ENCODE measurements around the gene STK24. TPM values are rescaled to one million over a fixed set of nuclear protein-coding genes. Genes with fewer than 3 reads are reported as not detected.
A peak's percentile ranks its signal among the peaks of the same experiment; 100 is the strongest.

Gene STK24
- total RNA-seq, 1 experiment from 2014 or later, result 80.2 TPM

DNA sequence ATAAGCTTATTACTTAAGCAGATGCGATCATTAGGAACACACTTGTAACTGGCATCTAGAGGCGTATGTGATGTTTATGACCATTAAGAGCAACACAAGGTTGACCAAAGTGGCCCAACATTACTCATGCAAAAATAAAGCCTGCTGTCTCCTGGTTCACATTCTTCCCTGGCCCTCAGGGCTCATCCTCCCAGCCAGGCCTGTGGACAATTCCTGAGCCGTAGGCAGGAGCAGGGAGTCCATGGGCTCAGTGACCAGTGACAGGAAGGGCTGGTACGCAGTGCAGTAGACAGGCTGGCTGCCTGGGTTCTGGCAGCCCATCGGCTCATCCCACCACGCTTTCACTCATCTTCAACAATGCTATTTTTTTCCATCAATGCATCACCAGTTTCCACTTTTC is 106.0 kb downstream of the STK24 start:
- H3K4me1 ChIP-seq, result peaks cover 13% of the 10 kb centered on the region
- DNase-seq, result no peak
- H3K27ac ChIP-seq, result no peak overlapping the region
- H3K4me3 ChIP-seq, result no peak overlapping the region
- H3K36me3 ChIP-seq, result peaks cover 13% of the 10 kb centered on the region
- H3K27me3 ChIP-seq, result no peaks in the 10 kb centered on the region
- no peaks in the 10 kb centered on the region for H3K9me3 ChIP-seq (replicated peaks)

DNA sequence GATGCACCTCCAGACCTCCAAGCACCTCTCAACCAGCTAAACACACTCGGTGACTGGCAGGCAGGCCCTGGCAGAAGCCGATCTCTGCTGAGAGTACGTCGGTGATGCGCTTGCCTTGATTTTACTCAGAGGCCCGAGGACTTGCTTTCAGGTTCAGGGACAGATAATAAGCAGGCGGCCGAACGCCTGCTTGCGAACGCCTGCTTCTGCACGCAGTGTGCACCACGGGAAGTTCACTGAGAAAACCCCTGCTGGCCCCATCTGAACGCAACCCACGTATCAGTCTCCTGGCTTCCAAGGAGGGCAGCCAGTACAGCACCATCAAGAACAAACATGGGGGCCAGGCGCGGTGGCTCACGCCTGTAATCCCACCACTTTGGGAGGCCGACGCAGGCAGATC is 108.0 kb downstream of the STK24 start:
- Histone ChIP-seq H3K27me3 (no peaks in the 10 kb centered on the region), H3K4me1 (peaks cover 13% of the 10 kb centered on the region), H3K4me3 (no peak overlapping the region), H3K27ac (peak overlapping the region; percentile 39; the same call in 1 of the 2 replicates), H3K36me3 (peaks cover 20% of the 10 kb centered on the region), H3K9me3 (replicated peaks) (no peaks in the 10 kb centered on the region)
- DNase-seq, result no peak

DNA sequence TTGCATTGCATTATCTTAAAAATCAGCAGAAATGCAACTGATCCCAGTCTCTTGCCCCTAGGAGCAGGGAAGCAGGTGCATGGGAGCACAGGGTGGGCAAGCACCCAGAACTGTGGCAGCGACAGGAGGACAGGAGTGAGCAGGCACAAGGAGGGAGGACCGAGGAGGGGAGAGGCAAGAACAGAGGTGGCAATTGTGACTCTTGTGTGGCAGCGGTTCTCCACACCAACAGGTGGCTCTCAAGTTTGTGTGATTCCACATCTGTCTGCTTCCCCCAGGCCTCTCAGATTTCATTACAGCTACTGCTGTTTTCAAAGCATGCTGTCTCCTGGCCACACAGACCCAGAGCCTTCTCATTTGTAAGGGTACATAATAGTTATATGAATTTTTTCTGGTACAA is 108.5 kb downstream of the STK24 start:
- peaks cover 13% of the 10 kb centered on the region for H3K4me1 ChIP-seq
- H3K27ac ChIP-seq, result peak overlapping the region; percentile 39; the same call in 1 of the 2 replicates
- peak; percentile 74 to 89 for DNase-seq
- no peak overlapping the region for H3K4me3 ChIP-seq
- H3K9me3 ChIP-seq (replicated peaks), result no peaks in the 10 kb centered on the region
- no peaks in the 10 kb centered on the region for H3K27me3 ChIP-seq
- peaks cover 20% of the 10 kb centered on the region for H3K36me3 ChIP-seq

DNA sequence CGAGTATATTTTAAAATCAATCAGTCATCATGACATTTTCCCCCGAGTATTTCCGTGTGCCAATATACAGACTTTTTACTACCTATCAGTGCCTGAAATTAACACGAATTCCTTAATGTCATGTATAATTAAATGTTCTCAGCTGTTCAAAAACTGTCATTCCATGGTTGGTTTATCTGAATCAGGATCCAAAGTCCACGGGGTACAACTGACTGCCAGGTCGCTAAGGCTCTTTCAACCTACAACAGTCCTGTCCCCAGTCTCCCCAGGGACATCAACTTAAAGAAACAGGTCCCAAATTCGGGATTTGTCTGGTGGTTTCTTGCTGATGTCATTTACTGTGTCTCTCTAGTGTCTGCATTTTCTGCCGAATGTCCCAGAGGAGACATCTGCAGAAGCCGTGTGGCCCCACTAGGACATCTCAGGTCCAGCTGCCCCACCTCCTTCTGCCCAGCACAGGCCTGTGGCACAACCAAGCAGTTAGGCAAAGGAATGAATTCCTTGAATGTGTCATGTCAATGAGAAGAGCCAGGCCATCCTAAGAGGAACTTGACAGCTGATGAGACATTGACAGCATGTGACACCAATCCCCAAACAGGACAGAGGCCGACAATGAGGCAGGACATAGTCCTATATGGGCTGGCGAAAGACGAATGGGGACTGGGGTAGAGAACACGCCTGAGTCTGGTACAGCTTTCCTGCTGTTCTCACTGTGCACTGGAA is 109.5 kb downstream of the STK24 start:
- Histone ChIP-seq H3K27ac (no peak overlapping the region; the same call in 1 of the 2 replicates), H3K27me3 (no peaks in the 10 kb centered on the region), H3K4me3 (no peak overlapping the region), H3K36me3 (peaks cover 20% of the 10 kb centered on the region), H3K9me3 (replicated peaks) (no peaks in the 10 kb centered on the region), H3K4me1 (peaks cover 13% of the 10 kb centered on the region)
- no peak for DNase-seq

DNA sequence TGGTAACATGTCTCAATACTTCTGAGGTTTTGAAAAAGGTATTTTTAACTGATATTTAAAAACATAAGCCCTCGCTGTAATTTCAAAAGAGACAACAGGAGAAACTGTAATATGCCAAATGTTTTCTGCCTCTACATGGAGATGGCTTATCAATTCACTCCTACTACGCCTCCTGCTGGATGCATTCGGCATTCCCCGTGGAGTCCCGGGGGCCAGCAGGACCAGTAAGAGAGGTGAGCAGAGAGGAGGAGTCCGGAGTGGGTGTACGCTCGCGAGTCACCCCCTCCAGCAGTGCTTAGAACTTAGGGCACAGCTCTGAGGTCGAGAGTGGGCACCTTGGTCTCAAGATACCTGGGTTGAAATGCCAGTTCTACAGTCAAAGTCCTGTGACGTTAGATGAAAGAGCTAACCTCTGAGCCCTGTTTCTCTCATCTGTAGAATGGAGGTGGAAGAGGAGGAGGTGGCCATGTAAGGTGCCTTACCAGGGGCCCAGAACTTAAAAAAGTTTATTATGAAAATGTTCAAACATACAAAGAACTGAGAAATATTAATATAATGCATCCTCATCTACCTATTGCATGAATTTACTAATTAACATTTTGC is 110.2 kb downstream of the STK24 start:
- Histone ChIP-seq H3K9me3 (replicated peaks) (no peaks in the 10 kb centered on the region), H3K36me3 (peaks cover 19% of the 10 kb centered on the region), H3K4me1 (peaks cover 13% of the 10 kb centered on the region), H3K27ac (no peak overlapping the region), H3K4me3 (no peak overlapping the region), H3K27me3 (no peaks in the 10 kb centered on the region)
- peak; percentile 53 to 63 for DNase-seq

DNA sequence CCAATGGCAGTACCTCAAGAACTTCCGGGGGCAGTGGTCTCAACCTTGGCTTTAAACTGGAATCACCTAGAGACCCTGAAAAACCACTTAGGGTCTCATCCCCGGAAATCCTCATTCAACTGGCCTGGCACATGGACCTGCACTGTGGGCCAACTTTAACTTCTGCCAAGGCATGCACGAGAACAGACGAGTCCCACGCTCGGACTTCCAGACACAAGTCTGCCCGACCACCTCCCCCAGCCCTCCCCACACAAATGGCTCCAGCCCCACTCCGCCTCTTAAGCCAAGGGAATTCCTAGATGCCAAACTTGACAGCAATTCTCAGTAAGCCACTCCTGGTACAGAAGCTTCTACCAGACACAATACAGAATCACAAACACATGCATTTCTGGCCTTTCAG is 114.0 kb downstream of the STK24 start:
- Histone ChIP-seq H3K4me1 (peaks cover 4% of the 10 kb centered on the region), H3K4me3 (no peak overlapping the region), H3K27ac (no peak overlapping the region), H3K27me3 (no peaks in the 10 kb centered on the region), H3K9me3 (replicated peaks) (no peaks in the 10 kb centered on the region), H3K36me3 (peaks cover 26% of the 10 kb centered on the region)
- DNase-seq, result no peak

DNA sequence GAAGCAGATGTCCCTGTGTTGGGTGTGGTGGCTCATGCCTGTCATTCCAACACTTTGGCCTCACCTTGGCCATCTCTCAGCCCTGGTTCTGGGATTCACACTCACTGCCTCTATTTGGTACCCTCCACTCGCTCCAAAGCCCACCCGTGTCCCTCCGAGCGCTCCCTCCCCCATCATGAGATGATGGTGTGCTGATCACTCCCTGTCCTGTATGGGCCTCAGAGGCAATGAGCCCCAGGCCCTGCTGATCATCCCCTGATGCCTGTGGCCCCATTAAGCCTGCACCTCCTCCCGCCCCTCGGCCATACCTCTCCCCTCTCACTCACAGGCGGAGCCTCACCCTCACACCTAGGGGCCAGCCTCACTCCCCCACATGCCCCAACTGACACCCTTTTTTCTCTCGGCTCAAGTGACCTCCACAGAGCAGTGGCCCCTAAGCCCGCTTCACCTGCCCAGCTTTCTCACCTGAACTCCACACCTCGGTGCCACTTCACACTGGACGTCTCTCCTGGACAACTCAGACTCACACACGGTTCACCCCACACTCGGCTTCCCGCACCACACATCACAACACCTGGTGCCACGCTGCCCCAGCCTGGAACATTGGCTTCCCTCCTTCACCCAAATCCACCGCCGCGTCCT is 114.5 kb downstream of the STK24 start:
- Histone ChIP-seq H3K9me3 (replicated peaks) (no peaks in the 10 kb centered on the region), H3K27ac (no peak overlapping the region), H3K36me3 (peaks cover 31% of the 10 kb centered on the region), H3K27me3 (no peaks in the 10 kb centered on the region), H3K4me1 (no peaks in the 10 kb centered on the region), H3K4me3 (no peak overlapping the region)
- no peak for DNase-seq

DNA sequence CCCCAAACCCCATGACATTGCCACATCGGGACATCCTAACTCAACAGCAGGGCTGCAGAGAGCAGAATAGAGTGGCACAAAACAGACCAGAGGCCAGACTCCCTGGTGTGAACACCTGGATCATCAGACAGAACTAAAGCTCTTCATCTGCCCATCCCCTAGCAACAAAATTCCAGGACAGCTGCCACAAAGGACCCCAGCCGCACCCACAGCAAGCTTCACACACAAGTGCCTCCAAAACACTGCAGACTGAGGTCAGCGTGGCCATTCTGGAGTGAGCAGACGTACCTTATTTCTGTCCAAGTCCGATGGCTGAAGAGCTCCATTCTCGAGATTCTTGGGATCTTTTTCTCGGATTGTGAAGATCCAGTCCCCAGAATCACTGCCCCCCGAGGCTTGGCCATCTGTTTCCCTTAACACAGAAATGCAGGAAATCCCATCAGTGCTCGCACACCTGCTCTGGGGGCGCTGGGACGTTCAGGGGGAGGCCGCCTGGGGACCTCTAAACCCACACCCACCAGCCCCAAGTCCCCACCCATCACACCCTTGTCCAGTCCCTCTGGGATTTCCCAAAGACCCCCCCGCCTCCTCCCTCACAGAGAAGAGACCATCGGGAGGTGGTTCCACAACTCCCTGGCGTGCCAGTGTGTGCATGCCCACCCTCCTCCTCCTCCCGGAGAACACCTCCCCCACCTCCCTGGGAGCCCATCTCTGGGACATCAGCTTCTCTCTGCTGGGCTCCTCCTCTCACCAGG is 115.2 kb downstream of the STK24 start:
- no peaks in the 10 kb centered on the region for H3K27me3 ChIP-seq
- DNase-seq, result no peak
- no peaks in the 10 kb centered on the region for H3K4me1 ChIP-seq
- H3K4me3 ChIP-seq, result no peak overlapping the region
- H3K36me3 ChIP-seq, result peaks cover 31% of the 10 kb centered on the region
- H3K27ac ChIP-seq, result no peak overlapping the region
- no peaks in the 10 kb centered on the region for H3K9me3 ChIP-seq (replicated peaks)

DNA sequence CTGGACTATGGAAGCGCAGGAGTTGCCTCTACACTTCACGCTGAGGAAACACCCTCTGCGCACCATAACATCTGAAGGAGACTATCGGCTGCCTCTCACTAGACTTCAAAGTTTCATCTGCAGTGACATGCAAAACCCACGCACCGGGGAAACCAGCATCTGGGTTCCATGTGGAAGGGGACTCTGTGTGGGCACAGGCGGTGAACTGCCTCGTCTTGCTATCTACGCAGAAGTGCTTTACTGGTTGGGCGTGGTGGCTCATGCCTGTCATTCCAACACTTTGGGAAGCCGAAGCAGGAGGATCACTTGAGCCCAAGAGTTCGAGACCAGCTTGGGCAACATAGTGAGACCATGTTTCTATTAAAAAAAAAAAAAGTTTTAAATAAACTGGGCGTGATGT is 116.4 kb downstream of the STK24 start:
- H3K4me1 ChIP-seq, result peaks cover under 1% of the 10 kb centered on the region; the same call in 1 of the 2 replicates
- H3K9me3 ChIP-seq (replicated peaks), result no peaks in the 10 kb centered on the region
- H3K4me3 ChIP-seq, result no peak overlapping the region
- no peak for DNase-seq
- H3K27ac ChIP-seq, result no peak overlapping the region
- no peaks in the 10 kb centered on the region for H3K27me3 ChIP-seq
- H3K36me3 ChIP-seq, result peaks cover 27% of the 10 kb centered on the region

DNA sequence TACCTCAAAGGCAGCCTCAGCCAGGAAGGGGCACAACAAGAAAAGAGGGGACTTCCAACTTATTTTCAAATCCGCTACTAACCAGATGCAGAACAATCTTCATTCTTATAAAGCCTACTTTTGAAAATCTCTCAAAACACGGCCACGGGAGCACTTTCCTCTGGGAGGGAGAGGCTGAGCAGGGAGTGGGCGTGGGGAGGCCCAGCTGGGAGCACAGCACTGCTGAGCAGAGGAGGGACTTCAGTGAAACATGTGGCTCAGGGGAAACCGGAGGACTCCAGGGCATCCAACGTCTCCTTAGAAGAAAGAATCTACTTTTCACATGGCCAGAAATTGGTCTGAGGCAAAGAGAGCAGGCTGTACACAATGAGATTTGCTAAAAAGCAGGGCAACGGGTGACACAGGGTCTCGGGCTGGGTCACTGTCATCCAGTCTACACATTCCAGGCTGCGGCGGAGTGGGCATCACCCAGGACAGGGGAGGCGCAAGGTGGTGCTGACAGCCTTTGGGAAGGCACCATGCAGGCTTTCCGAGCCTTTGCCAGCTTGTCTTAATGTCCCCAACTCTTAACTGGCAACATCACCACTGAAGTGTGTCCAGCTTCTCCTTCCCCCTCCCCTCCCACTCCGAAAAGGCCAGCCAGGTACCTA is 117.1 kb downstream of the STK24 start:
- DNase-seq, result no peak
- H3K27me3 ChIP-seq, result no peaks in the 10 kb centered on the region
- H3K36me3 ChIP-seq, result peaks cover 26% of the 10 kb centered on the region
- H3K27ac ChIP-seq, result no peak overlapping the region
- peaks cover 7% of the 10 kb centered on the region for H3K4me1 ChIP-seq
- no peaks in the 10 kb centered on the region for H3K9me3 ChIP-seq (replicated peaks)
- H3K4me3 ChIP-seq, result no peak overlapping the region

DNA sequence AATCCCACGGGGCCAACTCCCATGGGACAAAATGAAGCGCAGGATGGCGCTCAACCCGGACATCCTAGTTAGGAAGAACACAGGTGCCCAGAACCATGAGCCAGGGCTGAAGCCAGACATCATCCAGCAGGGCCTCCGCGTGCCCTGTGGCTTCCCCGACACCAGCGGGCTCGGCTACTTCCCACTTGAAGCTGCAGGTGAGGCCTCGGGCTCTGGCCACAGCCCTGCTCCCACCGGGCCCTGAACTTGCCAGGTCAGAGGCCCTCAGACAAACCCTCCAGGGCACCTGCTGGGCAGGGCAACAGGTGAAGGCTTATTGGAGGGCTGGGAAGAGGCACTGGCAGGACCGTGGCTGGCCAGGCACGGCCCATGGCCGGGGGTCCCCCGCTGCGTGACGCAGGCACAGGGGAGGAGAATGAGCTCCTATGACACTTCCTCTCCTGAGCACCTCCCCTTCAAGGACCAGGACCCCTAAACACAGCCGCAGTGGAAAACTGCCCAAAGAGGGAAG is 117.7 kb downstream of the STK24 start:
- Histone ChIP-seq H3K9me3 (replicated peaks) (no peaks in the 10 kb centered on the region), H3K4me3 (no peak overlapping the region), H3K36me3 (peaks cover 26% of the 10 kb centered on the region), H3K27me3 (no peaks in the 10 kb centered on the region), H3K4me1 (peaks cover 11% of the 10 kb centered on the region), H3K27ac (no peak overlapping the region)
- DNase-seq, result no peak

DNA sequence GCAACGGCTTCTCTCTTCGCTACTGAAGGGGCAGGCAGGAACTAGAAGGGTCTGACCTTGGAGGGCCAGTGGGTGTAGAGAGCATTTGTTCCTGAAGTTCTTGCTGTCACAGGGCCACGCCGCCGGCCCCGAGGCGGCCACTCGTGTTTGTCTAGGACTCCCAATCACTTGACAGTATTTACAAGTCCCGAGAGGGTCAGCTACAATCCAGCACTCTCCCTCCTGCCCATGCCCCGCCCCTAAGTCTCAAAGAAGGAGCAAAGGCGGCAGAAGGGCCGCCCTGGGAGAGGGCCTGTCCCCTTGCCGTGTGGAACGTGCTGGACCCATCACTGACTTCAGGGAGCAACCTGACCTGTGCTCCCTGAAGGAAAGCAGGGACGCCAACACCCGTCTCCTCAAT is 118.5 kb downstream of the STK24 start:
- no peaks in the 10 kb centered on the region for H3K9me3 ChIP-seq (replicated peaks)
- H3K4me1 ChIP-seq, result peaks cover 19% of the 10 kb centered on the region
- H3K27me3 ChIP-seq, result no peaks in the 10 kb centered on the region
- no peak for DNase-seq
- no peak overlapping the region for H3K27ac ChIP-seq
- no peak overlapping the region for H3K4me3 ChIP-seq
- peaks cover 31% of the 10 kb centered on the region for H3K36me3 ChIP-seq

DNA sequence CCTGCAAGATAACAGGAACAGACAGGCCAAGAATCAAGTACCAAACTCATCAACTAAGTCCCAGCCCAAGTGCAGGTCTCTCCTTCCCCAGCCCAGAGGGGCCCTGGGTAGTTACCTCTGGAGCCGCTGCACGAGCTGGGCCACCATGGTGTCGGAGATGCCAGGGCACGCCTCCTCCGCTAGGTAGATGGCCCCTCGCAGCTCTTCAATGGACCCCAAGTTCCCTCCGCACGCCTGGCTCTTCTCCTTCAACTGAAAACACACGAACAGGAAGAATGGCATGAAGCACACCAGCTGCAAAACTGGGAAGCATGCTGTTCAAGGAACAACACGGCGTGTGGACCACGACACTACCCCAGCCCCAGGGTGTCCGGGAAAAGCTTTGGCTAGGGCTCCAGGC is 119.9 kb downstream of the STK24 start:
- H3K4me3 ChIP-seq, result no peak overlapping the region
- peaks cover 39% of the 10 kb centered on the region for H3K36me3 ChIP-seq
- no peak for DNase-seq
- H3K9me3 ChIP-seq (replicated peaks), result no peaks in the 10 kb centered on the region
- peaks cover 22% of the 10 kb centered on the region for H3K4me1 ChIP-seq
- no peak overlapping the region for H3K27ac ChIP-seq
- H3K27me3 ChIP-seq, result no peaks in the 10 kb centered on the region

DNA sequence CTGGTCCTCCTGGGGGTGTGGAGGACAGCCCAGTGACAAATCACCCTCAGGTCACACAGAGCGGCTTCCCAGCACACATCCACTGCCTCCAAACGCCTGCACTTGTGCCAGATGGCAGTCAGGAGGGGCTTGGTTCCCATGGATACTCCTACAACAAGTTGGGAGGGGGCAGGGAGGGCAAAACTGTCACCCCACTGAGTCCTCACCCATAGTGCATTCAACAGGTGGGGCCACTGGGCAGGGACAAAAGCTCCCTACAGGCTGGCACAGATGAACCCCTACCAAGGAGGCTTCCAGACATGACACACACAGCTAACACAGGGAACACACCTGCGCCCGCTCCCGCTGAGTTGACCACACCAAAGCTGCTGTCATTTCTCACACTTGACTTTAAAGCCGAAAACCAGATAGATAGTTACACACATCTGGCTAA is 120.5 kb downstream of the STK24 start:
- DNase-seq, result no peak
- no peaks in the 10 kb centered on the region for H3K27me3 ChIP-seq
- H3K36me3 ChIP-seq, result peaks cover 39% of the 10 kb centered on the region
- H3K4me1 ChIP-seq, result peaks cover 26% of the 10 kb centered on the region
- no peak overlapping the region for H3K4me3 ChIP-seq
- H3K27ac ChIP-seq, result no peak overlapping the region
- no peaks in the 10 kb centered on the region for H3K9me3 ChIP-seq (replicated peaks)

Measured in SJCRH30 (cell line).